Dedifferentiated amniotic fluid mesenchymal stem cell (primary cell): Measurements from ENCODE around the gene B3GNT7.

Experiments used
- DNase-seq: peaks from one replicate; pipeline ENCODE4 v3.0.0-alpha.2; 2016; ENCODE audit errors: extremely low spot score

The B3GNT7 gene

GRCh38 chr2:231384109-231384435 lies 11.4 kb upstream of the B3GNT7 start:
- DNase-seq = no peak

GRCh38 chr2:231384970-231385369 lies 10.5 kb upstream of the B3GNT7 start:
- no peak for DNase-seq

DNA sequence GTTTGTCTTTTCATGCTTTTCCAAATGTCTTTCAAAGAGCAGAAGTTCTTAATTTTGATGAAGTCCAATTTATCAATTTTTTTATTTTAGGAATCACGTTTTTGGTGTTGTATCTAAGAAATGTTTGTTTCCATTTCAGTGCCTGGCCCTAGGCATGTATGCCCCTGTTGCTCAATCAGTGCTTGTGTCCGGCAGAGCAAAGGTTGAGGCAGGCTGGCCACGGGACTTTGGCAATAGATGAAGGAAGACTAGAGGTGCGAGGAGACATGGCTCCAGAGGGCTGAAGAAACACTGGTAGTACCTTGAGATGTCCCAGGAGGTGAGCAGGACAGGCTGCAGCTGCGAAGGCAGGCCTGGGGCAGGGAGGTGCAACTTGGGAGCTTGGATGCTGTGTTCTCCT lies 10.1 kb upstream of the B3GNT7 start:
- no peak for DNase-seq

GRCh38 chr2:231386446-231386845 lies 9.1 kb upstream of the B3GNT7 start:
- no peak for DNase-seq

DNA sequence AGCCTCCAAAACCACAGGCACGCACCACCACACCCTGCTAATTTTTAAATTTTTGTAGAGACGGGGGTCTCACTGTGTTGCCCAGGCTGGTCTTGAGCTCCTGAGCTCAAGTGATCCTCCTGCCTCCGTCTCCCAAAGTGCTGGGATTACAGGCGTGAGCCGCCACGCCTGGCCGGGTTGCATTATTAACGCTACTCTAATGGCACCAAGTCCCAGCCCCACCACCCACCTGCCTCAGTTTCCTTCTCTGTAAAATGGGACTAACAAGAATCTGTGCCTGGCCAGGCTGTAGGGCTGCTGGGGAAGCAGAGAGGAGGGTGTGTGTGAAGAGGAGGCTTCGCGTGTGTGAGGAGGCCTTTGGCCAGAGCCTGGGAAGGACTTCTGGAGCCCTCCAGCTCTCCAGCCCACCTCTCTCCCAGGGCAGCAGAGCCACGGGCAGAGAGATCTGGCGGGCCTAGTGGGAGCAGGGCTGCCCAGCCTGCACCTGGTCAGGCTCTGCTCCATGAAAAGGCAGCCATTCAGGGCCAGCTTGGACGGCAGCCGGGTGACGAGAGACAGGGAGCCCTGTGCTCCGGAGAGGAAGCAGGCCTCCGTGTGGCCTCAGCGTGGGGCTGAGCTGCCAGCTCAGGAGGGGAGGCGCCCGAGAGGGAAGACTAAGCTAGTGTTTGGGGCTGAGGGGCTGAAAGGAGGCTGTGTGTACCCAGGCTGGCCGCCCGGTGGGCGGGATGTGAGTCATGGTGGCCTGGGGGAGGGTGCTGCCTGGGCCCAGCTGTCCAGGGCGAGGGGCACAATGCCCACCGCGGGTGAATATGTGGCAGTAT lies 7.4 kb upstream of the B3GNT7 start:
- no peak for DNase-seq

GRCh38 chr2:231388725-231389346 lies 6.7 kb upstream of the B3GNT7 start:
- no peak for DNase-seq

- DNase-seq = no peak
These were observed 4.8 kb upstream of the B3GNT7 start for GRCh38 chr2:231390667-231391066.

- no peak for DNase-seq
These were observed 3.5 kb upstream of the B3GNT7 start for GRCh38 chr2:231391981-231392380.

GRCh38 chr2:231392431-231393148 lies 2.9 kb upstream of the B3GNT7 start:
- DNase-seq = no peak

DNA sequence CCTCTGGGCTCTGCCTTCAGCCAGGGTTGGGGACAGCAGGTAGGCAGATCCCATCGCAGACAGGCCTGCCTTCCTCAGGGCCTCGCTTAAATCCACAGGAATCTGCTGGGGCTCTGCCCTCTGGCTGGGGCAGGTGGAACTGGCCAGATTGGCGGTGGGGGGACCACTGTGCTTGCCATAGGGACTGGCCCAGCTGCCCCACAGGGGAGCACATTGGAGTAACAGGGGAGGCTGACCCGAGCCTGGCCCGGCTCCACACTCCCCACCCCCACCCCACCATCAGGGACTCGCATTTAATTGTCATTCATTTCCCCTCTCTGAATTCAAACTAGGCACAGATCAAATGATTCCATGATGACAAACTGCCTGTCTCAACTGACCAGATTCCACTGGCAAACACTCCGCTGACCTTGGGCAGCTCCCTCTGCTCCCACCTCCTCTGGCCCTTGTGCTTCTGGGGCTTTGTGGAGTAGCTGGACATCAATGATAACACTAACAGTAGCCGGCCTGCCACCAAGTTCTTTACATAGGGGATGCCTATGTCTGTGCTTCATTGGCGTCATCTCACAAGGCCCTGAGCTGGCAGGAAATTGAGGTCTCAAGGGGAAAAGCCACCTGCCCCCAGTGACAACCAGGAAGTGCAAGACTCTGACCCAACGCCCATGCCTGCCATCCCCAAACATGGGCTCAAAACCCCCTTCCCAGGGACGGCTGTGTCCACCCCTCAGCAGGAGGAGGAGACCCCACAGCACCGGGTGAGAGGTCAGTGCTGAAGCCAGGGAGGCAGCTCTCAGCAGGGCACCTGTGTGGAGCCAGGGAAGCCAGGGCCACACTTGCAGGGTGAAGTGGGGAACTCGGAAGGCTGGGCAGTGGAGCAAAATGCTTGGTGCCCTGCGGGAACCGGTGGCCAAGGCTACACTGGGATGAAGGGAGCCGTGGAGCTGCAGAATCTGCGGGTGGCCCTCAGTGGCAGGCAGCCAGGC lies 2.1 kb upstream of the B3GNT7 start:
- DNase-seq = no peak

DNA sequence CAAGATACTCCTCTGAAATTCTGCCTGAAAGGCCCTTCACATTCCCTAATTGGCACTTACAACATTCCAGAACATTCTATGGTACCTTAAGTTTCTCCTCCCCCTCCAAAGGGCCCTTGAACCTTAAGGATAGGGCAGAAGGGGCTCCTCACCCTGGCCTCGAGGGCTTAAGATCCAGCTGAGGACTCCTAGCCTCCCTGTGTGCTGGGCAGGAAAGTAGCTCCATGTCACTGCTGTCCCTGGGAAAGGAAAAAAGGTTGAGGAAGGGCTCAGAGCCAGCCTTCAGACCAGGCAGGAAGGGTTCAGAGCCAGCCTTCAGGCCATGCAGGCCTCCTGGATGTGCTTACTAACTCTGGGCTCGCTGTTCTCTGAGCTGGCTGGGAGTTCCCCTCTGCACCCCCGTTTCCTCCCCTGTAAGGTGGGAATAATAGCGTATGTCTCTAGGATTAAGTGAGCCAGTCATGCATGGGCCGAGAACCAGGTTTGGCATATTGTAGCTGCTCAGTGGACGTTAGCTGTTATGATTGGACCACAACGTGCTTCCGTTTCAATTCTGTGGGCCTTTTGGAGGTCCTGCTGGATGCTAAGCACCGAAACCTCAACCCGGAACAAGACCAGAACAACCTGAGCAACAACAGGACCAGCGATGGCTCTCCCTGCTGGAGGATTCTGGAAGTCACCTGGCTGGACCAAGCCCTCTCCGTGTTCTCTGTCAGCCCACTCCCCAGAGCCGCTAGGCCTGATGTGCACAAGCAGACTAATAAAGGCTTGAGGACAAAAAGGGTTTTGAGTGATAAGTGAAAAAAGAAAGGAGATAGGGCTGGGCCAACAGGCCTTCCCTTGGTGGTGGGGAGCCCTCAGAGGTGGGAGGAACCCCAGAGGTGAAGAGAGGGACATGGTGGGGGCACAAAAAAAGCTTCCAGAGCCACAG lies 1.0 kb upstream of the B3GNT7 start:
- DNase-seq = no peak

DNA sequence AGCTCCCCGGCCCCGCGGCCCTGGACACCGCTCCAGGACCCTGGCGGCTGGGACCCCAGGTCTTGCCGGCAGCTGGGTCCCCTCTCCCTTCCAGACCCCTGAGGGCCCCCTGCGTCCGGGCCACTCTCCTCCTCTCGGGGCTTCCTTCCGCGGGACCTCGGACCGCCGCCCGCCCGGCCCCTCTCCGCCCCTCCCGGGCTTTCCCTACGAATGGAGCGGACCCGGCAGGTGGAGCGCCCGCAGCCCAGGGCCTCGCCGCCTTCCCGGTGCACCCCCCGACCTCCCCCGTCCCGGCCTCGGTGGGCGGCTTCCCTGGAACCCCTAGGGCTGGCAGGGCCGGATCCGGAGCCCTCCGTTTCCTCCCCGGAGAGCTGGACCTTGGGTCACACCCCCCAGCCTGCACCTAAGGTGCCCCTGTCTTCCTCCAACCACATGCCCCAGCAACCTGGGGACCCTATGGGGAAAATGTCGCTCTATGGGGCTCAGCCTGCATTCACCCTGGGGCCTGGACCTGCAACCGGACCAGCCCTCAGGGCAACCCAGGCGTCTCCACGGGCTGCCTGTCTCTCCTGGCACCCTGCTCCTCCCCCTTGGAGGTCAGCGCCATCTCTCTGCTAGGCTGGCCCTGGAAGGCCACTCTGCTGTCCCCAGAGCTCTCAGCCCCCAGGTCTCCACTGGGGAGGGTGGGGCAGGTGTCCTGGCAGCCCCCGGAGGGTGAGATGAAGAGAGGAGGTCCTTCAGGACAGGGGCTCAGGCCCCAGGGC lies 730 bp downstream of the B3GNT7 start:
- DNase-seq = no peak

DNA sequence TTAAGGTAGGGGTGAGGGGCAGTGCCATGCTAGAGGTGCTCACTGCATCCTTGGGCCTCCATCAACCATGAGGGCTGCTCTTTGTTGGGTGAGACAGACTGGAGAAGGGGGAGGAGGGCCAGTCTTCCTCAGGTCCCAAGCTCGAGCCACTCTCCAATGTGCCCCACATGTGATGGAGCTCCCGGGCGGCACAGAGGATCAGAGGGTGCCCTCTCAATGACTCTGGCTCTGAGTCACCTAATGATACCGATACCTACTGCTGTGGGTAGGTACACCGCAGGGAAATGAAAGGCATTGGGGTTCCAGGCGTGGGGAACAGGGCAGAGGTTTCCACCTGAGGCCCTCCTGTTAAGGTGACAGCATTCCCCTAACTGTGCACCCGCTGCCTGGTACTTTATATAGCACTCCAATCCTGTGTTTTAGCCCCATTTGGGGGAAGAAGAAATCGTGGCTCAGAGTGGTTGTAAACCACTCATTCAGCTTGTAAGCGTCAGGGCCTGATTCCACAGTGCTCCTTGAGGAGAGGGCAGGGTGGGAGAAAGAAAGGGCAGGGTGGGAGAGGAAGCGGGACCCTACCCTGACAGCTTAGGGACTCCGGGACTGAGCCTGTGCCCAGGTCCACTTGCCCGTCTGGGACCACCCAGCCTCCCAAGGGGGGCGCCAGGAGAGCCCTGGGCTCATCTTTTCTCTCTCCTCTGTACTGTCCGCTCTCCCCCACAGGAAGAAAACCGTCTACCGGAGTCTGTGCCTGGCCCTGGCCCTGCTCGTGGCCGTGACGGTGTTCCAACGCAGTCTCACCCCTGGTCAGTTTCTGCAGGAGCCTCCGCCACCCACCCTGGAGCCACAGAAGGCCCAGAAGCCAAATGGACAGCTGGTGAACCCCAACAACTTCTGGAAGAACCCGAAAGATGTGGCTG lies 1.8 kb downstream of the B3GNT7 start:
- no peak for DNase-seq

GRCh38 chr2:231397928-231398294 lies 2.4 kb downstream of the B3GNT7 start:
- no peak for DNase-seq

DNA sequence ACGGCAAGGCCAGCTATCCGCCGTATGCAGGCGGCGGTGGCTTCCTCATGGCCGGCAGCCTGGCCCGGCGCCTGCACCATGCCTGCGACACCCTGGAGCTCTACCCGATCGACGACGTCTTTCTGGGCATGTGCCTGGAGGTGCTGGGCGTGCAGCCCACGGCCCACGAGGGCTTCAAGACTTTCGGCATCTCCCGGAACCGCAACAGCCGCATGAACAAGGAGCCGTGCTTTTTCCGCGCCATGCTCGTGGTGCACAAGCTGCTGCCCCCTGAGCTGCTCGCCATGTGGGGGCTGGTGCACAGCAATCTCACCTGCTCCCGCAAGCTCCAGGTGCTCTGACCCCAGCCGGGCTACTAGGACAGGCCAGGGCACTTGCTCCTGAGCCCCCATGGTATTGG lies 3.1 kb downstream of the B3GNT7 start:
- no peak for DNase-seq

- no peak for DNase-seq
These were observed 3.7 kb downstream of the B3GNT7 start for GRCh38 chr2:231399046-231399852.

DNA sequence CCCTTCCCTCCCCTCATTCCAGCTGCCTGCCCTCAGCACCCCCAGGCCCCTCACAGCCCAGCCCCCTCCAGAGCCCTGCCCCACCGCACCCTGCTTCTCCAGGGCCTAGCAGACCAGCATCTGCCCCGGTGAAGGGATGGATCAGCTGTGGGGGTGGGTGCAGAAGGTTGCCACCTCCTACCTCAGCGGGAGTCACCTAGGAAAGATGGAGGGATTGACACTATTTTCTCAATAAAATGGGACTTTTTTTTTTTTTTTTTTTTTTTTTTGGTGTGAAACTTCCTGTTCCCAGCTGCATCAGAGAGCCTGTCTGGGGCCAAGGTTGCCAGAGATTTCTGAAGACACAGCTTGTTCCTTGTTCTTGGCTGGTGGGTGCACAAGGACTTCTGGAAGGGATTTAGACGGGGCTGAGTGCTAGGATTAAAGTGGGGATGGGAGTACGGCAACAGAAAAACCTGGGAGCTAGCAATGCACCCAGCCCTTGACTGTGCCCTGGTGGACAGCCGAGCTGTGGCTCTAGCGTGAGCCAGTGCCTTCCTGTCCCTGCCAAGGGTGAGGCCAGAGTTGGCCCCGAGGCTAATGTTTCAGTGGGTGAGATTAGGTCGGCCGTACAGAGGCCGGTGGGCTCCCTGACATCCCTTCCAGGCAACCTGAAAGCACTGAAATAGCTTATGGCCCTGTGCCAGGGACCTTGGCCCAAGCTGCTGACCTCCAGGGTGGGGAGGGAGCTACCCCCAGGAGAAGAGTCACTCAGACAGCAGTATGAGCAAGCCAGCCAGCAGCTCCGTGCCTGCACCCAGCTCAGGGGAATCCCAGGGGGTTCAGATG lies 4.6 kb downstream of the B3GNT7 start:
- no peak for DNase-seq
